Endodermal cell (in vitro differentiated cells): ENCODE measurements around the gene TDRD7. TPM values are rescaled to one million over a fixed set of nuclear protein-coding genes. Genes with fewer than 3 reads are reported as not detected.

Source experiments
- DNase-seq: peaks from one replicate; pipeline ENCODE4 v3.0.0-alpha.2; 2017
- H3K27ac ChIP-seq: 2 replicates; pipeline ENCODE4 v1.5.1; 2013; ENCODE audit warnings: mild to moderate bottlenecking, low read depth, low read length, moderate library complexity
- H3K27me3 ChIP-seq: 2 replicates; pipeline ENCODE4 v1.6.1; 2013; ENCODE audit warnings: mild to moderate bottlenecking, low read length, moderate library complexity; ENCODE audit not compliant: insufficient read depth, control insufficient read depth, poor library complexity, severe bottlenecking
- H3K36me3 ChIP-seq: 2 replicates; pipeline ENCODE4 v1.7.0; 2013; ENCODE audit warnings: mild to moderate bottlenecking, low read length, moderate library complexity; ENCODE audit not compliant: control insufficient read depth, insufficient read depth
- H3K4me1 ChIP-seq: one replicate; pipeline ENCODE4 v1.7.0; 2013; ENCODE audit warnings: low read length; ENCODE audit not compliant: control insufficient read depth, insufficient read depth
- H3K4me3 ChIP-seq: 2 replicates; pipeline ENCODE4 v1.5.1; 2013; ENCODE audit warnings: mild to moderate bottlenecking, low read length, moderate library complexity
- H3K9ac ChIP-seq: 2 replicates; pipeline ENCODE4 v1.6.1; 2013; ENCODE audit warnings: mild to moderate bottlenecking, low read length, moderate library complexity; ENCODE audit not compliant: poor library complexity, severe bottlenecking; ENCODE audit errors: extremely low read depth
- H3K9me3 ChIP-seq: 2 replicates; pipeline ENCODE4 v1.6.1; 2013; ENCODE audit warnings: mild to moderate bottlenecking, low read length, moderate library complexity; ENCODE audit not compliant: control insufficient read depth
- H3K27ac Mint-ChIP-seq: 2 replicates; pipeline ENCODE4 v1.8.0; 2020; ENCODE audit warnings: mixed read lengths
- H3K27me3 Mint-ChIP-seq: 2 replicates; pipeline ENCODE4 v1.8.0; 2021; ENCODE audit warnings: mild to moderate bottlenecking, mixed read lengths; ENCODE audit not compliant: insufficient read depth
- H3K36me3 Mint-ChIP-seq: 2 replicates; pipeline ENCODE4 v1.8.0; 2020; ENCODE audit warnings: low read depth, mixed read lengths
- H3K4me1 Mint-ChIP-seq: 2 replicates; pipeline ENCODE4 v1.8.0; 2020; ENCODE audit warnings: mixed read lengths
- H3K4me3 Mint-ChIP-seq: 2 replicates; pipeline ENCODE4 v1.8.0; 2020; ENCODE audit warnings: mild to moderate bottlenecking, moderate library complexity, mixed read lengths
- H3K9me3 Mint-ChIP-seq: 2 replicates; pipeline ENCODE4 v1.8.0; 2020; ENCODE audit warnings: mild to moderate bottlenecking, mixed read lengths
- WGBS, 2 experiments: methylation state at CpG; one replicate each; pipeline versions ENCODE4 v1.1.5 to v1.1.7; 2013; ENCODE audit warnings: missing lambda C conversion rate in 2 of 2, mixed read lengths in 1 of 2; ENCODE audit not compliant: insufficient coverage in 1 of 2, insufficient read length in 1 of 2; 5-methylcytosine and 5-hydroxymethylcytosine counted together
- total RNA-seq, 2 donors: library from RNA; stranded (reverse); fragmentation: NEBNext Ultra II Directional in 1 of 2; extraction: Animal tissue kit (Norgen Biotek cat#: 25700) in 1 of 2; gene quantifications; 2 replicates in 1 of 2; 3 replicates in 1 of 2; pipeline ENCODE4 v1.2.1, GENCODE V29; 2021
- TF ChIP-seq, protein P1 (sequence below): fragments of 200-600 bp; sonication (generic); conservative IDR thresholded peaks from 2 replicates; pipeline ENCODE4 v1.5.0; 2021; ENCODE audit warnings: antibody characterized with exemption, mild to moderate bottlenecking

TDRD7 gene
- total RNA-seq, 2 donors from 2014 or later = 25.9 to 31.9 TPM

DNA sequence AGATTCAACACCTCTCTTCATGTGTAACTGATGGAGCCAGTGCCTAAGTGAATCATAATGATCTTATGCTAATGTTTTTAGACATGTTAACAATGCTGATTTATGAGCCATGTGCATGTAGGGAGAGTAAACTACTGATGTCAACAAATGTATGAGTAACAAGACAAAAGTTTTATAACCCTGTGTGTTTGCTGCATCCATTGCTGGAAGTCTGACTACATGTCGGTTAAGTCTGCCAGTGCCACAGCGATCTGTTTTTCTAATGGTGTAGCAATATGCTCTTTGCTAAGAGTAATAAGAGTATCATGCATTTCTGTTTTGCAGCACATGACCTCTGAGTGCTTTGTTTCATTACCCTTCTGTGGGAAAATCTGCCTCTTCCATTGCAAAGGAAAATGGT is 63.2 kb downstream of the TDRD7 start:
- Histone ChIP-seq H3K9ac (no peak overlapping the region), H3K4me1 (no peaks in the 10 kb centered on the region), H3K4me3 (no peak overlapping the region), H3K27ac (no peak overlapping the region), H3K36me3 (peaks cover 69% of the 10 kb centered on the region), H3K9me3 (no peaks in the 10 kb centered on the region), H3K27me3 (no peaks in the 10 kb centered on the region)
- 86 to 90% methylated on average over 1 to 2 of the region's 2 CpGs for WGBS, 2 experiments
- Mint-ChIP-seq H3K4me3 (no peak overlapping the region), H3K9me3 (no peaks in the 10 kb centered on the region), H3K4me1 (peaks cover under 1% of the 10 kb centered on the region), H3K27ac (no peak overlapping the region), H3K27me3 (no peaks in the 10 kb centered on the region), H3K36me3 (peaks cover 49% of the 10 kb centered on the region)
- DNase-seq = no peak
- TF ChIP-seq, protein P1, sequence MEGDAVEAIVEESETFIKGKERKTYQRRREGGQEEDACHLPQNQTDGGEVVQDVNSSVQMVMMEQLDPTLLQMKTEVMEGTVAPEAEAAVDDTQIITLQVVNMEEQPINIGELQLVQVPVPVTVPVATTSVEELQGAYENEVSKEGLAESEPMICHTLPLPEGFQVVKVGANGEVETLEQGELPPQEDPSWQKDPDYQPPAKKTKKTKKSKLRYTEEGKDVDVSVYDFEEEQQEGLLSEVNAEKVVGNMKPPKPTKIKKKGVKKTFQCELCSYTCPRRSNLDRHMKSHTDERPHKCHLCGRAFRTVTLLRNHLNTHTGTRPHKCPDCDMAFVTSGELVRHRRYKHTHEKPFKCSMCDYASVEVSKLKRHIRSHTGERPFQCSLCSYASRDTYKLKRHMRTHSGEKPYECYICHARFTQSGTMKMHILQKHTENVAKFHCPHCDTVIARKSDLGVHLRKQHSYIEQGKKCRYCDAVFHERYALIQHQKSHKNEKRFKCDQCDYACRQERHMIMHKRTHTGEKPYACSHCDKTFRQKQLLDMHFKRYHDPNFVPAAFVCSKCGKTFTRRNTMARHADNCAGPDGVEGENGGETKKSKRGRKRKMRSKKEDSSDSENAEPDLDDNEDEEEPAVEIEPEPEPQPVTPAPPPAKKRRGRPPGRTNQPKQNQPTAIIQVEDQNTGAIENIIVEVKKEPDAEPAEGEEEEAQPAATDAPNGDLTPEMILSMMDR = no peak

DNA sequence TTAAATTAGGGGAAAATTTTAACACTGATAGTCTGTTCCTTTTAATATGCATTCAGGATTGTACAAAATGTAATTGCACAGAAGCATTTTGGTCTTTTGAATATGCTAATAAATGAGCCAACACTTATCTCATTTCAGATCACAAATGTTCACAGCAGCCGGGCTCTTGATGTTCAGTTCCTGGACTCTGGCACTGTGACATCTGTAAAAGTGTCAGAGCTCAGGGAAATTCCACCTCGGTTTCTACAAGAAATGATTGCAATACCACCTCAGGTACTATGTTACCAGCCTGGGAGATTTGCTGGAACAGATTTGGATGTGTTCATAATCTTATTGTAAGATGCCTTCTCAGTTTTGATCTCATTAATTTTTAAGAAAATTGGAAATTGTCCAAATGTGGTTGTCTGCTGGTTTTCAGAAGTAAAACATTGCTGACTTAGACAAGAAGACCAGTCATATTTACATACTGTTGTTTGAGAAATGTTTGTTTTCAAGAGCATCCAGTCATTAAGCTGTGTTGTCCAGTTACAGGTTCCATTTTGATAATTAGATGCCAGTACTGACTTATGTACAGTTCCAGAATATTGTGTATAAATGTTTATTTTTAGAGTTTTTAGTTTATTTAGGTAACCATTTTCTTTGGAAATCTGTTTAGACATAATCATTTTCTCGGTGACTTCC is 66.5 kb downstream of the TDRD7 start:
- no peak for DNase-seq
- TF ChIP-seq, protein P1 = no peak
- H3K27me3 ChIP-seq = no peaks in the 10 kb centered on the region
- H3K27me3 Mint-ChIP-seq = no peaks in the 10 kb centered on the region
- H3K4me1 ChIP-seq = no peaks in the 10 kb centered on the region
- no peak overlapping the region for H3K27ac ChIP-seq
- H3K9ac ChIP-seq = no peak overlapping the region
- H3K9me3 Mint-ChIP-seq = no peaks in the 10 kb centered on the region
- H3K36me3 Mint-ChIP-seq = peaks cover 45% of the 10 kb centered on the region
- no peaks in the 10 kb centered on the region for H3K9me3 ChIP-seq
- no peak overlapping the region for H3K4me3 ChIP-seq
- 82 to 95% methylated on average over 2 of the region's 3 CpGs for WGBS, 2 experiments
- H3K4me1 Mint-ChIP-seq = no peaks in the 10 kb centered on the region
- no peak overlapping the region for H3K27ac Mint-ChIP-seq
- peaks cover 81% of the 10 kb centered on the region for H3K36me3 ChIP-seq
- no peak overlapping the region for H3K4me3 Mint-ChIP-seq

DNA sequence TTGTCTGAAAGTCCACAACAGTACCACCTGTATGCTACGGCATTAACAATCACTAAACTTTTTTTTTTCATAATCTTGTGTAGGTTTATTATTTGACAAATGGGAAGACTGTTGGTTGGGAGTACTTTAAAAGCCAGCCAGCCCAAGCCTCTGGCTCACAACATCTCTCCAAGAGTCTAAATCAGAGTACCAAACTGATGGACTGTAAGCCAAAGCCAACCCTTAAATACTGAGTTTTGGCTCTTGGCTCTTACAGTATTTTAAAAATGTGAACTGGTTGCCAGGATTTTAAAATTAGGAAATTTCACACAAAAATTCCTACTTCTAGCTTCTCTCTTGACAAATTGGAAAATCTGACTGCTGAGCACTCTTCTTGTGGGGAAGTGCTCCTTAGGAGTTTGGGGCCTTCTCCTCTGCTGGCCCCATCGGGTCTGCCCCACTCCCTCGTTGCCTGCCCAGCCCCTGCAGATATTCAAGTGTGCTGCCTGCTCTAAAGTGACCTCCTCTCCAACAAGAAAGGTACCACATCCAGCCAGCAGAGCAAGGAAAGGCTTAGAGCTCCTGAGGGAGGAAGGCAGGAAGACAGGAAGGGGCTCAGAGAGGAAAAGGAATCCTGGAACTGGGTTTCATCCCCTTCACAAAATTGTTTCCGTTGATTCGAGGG is 67.7 kb downstream of the TDRD7 start:
- H3K4me3 ChIP-seq = no peak overlapping the region
- WGBS, 2 experiments = 80 to 87% methylated on average over 2 to 5 of the region's 5 CpGs
- Mint-ChIP-seq H3K4me1 (no peaks in the 10 kb centered on the region), H3K27ac (no peak overlapping the region), H3K9me3 (no peaks in the 10 kb centered on the region), H3K27me3 (no peaks in the 10 kb centered on the region), H3K4me3 (no peak overlapping the region), H3K36me3 (peaks cover 33% of the 10 kb centered on the region)
- no peaks in the 10 kb centered on the region for H3K4me1 ChIP-seq
- no peaks in the 10 kb centered on the region for H3K27me3 ChIP-seq
- TF ChIP-seq, protein P1 = no peak
- no peak overlapping the region for H3K27ac ChIP-seq
- no peak overlapping the region for H3K9ac ChIP-seq
- H3K9me3 ChIP-seq = no peaks in the 10 kb centered on the region
- no peak for DNase-seq
- peaks cover 75% of the 10 kb centered on the region for H3K36me3 ChIP-seq
